GM18499 (cell line): ENCODE data around the gene HCK.

ENCODE experiments used
- ATAC-seq: cut with Tn5 transposase; IDR thresholded peaks from one replicate; pipeline ENCODE4 v1.9.1; 2021; ENCODE audit warnings: moderate number of reproducible peaks; ENCODE audit not compliant: insufficient read depth, unreplicated experiment

Gene HCK

DNA sequence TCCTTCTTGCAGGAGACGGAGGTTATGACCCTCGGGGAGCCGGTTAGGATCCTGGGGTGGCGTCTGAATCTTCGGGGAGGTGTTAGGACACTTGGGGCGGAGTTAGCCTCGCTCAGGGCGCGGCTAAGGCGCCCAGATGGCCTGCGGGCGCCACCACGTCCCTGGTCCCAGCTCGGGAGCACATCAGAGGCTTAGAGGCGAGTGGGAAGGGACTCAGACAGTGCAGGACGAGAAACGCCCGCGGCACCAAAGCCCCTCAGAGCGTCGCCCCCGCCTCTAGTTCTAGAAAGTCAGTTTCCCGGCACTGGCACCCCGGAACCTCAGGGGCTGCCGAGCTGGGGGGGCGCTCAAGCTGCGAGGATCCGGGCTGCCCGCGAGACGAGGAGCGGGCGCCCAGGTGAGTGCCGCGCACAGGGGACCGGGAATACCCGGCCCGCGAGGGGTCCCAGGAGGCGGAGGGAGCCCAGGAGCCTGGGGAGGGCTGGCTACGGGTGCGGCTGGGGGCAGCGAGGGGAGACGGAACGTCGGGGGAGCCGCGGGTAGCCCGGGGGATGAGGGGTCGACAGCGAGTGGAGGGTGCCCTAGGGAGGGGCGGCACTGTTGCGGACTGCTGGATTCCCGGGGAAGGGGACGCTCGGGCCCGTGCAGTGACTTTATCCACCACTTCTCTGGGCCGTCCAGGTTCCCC is at the start of gene HCK:
Gene HCK, plus strand, starts transcription at position 153 of the 688 bp plus-strand sequence.
- ATAC-seq = no peak

DNA sequence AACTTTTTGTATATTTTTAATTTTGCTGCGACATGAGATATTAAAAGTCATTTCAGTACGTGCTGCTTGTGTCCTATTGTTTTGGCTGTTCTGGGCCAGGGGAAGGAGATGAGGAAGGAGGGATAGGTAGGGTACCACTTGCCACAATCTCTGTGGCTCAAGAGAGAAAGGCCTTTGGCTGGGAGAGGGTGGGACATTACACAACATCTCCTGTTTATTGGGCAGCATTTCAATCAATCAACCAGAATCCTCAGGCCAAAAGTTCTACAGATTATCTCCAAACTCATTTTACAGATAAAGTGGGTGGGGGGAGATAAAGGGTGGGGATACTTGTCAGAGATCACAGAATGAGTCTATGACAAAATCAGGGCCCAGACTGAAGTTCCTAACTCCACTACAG is 48.7 kb upstream of the HCK start:
- ATAC-seq = no peak

DNA sequence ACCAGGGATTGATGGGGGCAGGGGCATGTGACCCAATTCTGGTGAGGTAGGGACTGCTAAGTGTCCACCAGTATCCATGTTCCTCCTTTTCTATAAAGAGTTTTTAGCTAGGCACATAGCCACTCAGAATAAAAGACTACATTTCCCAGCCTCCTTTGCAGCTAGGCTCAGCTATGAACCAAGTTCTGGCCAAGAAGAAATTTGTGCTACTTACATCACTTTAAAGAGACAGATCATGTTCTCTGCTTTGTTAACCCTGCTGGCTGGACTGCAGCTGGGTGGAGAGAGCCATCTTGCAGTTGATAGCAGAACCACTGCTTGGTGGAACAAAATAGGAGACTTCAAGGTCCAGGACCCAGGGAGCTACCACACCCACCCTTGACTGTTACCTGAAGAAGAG is 47.1 kb upstream of the HCK start:
- ATAC-seq = no peak

DNA sequence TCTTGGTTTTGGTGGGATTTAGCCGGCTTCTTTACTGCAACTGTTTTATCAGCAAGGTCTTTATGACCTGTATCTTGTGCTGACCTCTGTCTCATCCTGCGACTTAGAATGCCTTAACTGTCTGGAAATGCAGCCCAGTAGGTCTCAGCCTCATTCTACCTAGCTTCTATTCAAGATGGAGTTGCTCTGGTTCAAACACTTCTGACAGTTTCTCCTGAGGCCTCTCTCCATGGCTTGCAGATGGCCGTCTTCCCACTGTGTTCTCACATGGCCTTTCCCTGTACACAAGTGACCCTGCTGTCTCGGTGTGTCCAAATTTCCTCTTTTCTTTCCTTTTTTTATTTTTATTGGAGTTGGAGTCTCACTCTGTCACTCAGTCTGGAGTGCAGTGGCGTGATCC is 46.0 kb upstream of the HCK start:
- no peak for ATAC-seq

DNA sequence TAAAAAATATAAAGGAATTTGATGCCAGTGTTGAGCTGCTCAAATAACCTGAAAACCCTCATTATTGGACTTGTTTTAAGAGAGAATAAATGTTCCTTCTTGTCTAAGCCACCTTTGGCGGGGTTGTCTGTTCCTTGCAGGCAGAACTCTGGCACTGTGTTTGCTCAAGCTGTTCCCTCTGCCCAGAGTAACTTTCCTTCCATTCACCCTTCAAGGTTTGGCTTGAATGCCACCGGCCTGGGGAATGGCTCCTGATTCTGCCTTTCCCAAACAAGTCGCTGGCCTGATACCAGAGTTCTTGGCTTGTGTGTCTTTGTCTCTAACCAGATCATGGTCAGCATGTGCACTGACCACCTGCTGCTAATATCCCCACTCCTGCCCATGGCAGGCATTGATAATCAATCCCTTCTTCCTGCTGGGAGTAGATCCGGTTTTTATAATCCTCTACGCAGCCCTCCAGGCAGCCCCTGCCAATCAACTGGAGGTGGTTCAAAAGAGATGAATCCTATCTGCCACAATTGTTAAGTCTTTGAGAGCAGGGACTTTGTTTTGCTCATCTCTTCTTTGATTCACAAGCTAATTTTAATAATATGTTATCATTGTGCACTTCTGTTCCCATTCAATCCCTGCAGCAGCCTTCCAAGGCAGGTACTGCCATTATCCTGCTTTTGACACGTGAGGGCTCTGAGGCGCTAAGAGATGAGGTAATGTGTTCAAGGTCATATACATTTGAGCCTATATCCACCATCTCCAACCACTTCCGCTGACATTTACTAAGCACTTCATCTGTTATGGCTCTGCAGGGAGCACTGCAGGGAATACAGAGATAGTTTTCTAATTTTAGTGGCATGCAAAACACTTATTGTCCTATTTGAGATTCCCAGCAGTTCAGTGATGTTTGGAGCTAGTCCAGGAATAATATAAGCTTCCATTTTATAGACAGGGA is 44.9 kb upstream of the HCK start:
- ATAC-seq = no peak

DNA sequence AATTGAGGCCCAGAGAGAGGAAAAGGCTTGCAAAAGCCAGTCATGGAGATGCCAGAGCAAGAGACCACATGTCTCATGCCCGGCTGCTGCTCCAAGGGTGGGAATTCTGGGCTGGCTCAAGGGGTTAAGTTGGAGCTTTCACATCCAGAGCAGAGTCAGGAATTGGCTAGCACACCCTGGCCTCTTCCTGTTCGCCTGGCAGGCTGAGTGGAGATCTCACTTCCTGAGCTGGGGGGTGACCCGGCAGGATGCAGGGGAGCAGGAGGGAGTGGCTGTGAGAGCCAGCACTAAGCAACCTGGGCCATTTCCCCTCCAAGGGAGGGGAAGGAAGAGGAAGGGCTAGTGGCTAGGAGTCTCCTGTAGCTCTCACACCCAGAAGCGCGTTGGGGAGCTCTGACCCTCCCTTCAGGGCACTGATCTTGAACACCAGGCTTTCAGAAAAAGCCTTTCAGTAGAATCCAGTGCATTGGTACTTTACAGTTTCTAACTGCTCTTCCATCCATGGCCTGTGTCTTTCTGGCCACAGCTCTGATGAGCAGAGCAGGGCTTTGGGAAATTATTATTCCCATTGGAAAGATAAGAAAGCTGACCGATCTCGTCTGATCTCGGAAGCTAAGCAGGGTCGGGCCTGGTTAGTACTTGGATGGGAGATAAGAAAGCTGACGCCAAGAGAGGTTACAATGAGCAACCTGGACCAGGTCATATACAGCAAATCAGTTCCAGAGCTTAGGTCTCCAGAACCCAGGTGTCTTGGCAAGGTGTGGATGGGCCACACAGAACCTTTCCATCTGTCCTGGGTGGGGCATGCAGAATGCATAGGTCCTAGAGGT is 44.0 kb upstream of the HCK start:
- ATAC-seq = no peak

DNA sequence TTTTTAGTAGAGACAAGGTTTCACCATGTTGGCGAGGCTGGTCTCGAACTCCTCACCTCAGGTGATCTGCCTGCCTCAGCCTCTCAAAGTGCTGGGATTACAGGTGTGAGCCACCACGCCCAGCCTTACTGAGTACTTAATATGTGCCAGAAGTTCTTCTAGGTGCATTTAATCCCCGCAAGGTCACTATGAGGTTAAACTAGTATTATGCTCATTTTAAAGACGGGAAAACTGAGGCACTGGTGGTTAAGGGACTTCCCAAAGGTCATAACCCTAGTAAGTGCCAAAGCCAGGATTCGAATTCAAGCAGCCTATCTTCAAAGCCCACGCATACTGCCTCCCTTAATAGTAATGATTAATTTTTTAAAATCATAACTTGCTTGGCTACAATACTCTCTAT is 42.5 kb upstream of the HCK start:
- no peak for ATAC-seq

DNA sequence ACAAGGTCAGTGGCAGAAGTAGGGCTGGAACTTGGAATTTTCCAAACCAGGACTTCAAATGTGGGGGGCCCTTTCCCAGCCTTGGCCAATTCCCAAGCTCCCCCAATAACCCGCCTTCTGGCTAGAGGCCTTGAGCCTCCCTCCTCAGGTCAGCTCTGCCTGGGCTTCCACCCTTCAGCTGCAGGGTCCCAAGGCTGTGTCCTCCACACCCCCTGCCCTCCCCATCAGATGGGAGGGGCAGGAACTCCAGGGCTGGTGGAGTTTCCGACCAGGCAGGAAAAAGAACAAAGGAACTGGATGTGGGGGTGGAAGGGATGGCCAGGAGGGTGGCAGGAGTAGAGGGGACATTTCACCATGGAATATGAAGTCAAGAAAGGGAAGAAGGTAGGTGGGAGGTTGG is 41.9 kb upstream of the HCK start, which contains the start of gene CCM2L:
Gene CCM2L, plus strand, starts transcription at position 338 of the 400 bp plus-strand sequence. Its CDS starts 17 bp downstream, at position 355.
- ATAC-seq = no peak

DNA sequence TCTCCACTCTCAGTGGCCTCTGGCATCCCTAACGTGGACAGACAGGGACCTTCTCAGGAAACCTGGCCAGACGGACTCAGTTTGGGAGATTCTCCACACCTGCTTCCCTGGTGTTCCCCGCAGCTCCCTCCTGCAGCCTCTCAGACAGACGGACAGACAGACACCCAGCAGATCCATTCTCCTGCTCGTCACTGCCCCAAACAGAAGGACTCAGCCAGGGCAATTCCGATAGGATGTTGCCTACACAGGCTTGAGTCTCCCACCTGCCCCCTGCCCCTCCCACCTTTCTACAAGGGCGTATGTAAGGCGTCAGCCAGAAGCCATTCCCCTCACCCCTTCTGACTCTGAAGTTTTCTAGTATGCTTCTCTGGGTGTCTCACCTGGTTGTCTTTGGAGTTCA is 41.4 kb upstream of the HCK start:
- no peak for ATAC-seq

DNA sequence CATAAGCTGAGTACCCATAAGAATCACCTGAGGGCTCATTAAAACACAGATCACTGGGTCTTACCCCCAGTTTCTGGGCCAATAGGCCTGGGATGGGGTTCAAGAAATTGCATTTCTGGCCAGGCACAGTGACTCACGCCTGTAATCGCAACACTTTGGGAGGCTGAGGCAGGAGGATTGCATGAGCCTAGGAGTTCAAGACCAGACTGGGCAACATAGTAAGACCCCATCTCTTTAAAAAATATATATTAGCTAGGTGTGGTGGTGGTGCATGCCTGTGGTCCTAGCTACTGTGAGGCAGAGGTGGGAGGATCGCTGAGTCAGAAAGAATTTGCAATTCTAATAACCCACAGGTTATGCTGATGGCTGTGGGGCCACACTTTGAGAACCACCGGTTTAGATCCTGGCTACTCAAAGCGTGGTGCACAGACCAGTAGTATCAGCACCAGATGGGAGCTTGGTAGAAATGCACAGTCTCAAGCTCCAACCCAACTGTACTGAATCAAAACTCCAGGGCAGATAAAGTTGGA is 39.8 kb upstream of the HCK start:
- no peak for ATAC-seq

DNA sequence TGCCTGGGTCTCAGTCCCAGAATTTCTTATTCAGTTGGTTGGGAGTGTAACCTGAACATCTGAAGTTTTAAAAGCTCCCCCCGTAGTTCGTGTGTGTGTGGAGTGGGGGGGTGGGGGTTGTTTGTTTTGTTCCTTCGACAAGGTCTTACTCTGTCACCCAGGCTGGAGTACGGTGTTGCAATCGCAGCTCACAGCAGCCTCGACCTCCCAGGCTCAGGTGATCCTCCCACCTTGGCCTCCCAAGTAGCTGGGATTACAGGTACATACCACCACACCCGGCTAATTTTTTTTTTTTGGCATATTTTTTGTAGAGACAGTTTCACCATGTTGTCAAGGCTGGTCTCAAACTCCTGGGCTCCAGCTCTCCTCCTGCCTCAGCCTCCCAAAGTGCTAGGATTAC is 38.7 kb upstream of the HCK start:
- ATAC-seq = no peak

DNA sequence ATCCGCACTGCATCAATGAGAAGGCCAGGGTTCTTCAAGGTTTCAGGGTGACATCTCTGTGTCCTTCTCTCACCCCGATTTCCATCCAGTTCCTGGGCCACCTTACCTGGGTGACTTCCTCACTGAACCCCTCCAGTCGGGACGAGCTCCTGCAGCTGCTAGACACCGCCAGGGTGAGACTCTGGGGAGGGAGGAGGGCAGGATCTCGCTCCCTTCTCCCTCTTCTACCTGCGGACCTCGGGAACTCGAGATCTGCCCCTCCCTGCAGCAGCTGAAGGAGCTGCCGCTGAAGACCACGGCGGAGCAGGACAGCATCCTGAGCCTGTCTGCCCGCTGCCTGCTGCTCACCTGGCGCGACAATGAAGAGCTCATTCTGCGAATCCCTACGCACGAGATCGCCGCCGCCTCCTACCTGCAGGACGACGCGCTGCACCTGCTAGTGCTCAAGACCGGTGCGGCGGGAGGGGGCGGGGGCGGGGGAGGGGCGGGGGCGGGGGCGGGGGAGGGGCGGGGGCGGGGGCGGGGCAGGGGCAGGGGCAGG is 34.3 kb upstream of the HCK start:
- no peak for ATAC-seq

DNA sequence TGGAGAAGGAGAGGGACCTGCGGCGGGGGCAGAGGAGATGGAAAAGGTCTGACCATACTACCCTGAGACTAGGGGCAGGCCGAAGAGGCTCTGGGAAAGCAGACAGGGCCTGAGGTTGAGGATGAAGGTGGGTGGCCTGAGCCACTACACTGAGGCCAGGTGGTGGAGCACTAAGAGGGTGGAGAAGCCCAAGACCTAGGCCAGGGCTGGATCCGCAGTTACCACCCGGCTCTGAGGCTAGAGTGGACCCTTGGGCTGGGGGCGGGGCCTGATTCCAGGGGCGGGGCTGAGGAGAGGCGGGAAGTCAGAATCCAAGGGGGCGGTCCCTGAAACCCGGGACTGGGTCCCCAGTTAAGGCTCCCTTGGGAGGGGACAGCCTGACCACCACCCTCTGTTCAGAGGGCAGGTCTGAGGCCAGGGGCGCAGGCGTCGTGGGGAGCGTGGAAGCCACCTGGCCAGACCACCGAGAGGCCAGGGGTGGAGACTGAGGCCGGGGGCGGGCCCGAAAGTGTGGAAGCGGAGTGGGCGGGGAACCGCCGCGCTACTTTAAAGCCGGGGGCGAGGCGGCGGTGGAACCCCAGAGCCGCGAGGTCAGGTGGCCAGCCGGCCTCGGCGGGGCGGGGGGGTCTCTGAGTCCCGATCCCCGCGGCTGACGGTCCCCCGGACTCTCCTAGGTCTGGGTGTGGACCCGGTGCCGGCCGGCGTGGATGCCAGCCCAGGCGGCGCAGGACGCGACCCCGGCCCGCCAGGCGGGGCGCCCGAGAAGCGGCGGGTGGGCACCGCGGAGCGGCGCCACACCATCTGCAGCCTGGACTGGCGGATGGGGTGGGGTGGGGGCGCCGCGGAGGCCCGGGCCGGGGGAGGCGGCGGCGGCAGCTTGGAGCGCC is 33.5 kb upstream of the HCK start:
- ATAC-seq = no peak

DNA sequence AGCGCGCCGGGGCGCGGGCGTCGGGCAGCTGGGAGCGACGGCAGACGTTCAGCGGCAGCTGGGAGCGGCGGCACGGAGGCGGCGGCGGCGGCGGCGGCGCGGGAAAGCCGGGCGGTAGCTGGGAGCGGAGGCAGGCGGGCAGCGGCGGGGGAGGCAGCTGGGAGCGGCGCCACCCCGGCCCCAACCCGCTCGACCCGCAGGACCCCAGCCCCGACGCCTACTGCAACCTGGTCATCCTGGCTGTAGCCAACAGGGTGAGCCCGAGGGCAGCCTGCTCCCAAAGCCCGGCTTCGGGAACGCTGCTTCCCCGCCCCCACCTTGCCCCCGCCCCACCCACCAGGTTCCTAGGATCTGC is 32.9 kb upstream of the HCK start:
- no peak for ATAC-seq

DNA sequence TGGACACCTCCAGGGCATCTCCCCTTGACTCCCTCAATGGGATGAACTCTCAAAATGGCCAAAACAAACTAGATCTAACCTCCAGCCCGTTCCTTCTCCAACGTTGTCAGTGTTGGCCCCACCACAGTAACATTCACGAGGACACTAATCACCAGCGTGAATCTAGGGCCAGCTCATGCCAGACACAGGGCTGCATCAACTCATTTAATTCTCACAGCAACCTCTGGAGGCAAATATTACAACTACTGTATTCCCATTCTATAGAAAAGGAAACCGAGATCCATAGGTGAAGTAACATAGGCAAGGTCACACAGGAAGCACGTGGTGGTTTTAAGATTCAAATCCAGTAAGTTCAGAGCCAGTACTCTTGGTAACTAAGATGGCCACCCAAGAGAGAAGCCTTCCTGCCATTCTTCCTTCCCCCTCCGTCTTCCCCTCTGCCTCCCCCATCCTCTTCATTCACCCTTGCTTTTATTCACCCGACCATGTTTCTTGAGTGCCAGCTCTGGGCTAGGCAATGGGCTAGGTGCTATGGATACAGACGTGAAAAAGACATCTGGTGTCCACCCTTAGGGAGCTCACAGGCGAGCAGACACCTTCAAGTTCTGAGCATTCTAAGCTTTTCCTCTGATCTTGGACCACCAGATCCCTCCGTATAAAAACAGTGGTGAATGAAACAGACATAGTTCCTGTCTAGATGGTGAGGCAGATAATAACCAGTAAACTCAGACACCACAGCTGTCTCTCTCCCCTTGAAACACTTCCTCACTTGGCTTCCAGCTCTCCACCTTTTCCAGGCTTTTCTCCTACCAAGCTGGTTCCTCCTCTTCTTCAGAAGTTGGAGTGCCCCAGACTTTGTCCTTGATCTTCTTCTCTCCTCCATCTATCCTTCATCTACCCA is 32.2 kb upstream of the HCK start:
- no peak for ATAC-seq

DNA sequence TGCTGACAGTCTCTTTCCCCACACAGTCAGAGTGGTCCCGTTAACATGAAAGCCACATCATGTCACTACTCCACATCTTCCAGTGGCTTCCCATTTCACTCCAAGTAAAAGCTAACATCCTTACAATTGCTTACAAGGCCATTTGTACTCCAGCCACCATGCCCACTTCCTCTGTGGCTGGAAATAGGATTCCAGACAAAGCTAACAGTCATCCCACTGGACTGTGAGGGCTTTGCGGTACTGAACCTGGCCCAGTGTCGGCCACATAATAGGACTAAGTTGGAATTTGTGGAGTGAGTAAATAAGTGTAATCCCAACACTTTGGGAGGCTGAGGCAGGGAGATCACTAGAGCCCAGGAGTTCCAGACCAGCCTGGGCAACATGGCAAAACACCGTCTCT is 31.0 kb upstream of the HCK start:
- no peak for ATAC-seq

DNA sequence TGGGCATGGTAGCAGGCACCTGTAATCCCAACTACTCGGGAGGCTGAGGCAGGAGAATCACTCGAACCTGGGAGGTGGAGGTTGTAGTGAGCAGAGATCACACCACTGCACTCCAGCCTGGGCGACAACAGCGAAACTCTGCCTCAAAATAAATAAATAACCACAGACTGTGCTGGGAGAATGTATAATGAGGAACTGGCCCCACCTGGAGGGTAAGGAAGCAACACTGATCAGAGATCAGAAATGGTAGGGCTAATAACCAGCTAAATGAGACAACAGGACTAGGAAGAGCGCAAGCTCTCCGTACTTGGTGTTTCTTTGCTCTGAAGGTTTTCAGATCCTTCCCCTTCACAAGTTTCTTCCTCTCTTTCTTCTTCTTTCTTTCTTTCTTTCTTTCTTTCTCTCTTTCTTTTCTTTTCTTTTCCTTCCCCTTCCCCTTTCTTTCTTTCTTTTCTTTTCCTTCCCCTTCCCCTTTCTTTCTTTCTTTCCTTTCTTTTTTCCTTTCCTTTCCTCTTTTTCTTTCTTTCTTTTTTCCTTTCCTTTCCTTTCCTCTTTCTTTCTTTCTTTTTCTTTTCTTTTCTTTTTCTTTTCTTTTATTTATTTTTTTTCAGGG is 27.3 kb upstream of the HCK start:
- no peak for ATAC-seq

DNA sequence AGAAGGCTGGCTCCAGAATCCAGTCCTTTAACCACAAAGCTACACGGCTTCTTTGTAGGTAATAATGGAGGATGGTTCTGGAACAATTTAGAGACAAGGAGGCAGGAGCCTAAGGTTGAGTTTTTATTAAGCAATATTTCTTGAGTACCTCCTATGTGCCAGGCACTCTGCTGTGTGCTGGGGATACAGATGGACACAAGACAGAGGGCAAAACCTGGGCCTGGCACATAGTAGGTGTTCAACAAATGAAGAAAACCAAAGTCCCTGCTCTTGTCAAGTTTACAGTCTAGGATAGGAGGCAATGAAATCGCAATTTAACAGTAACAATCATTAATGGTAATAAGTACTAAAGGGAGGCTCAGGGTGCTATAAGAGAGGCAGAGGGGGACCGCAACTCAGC is 24.4 kb upstream of the HCK start:
- no peak for ATAC-seq
